SK-N-DZ (cell line): ENCODE results near the gene HDAC9.

Source experiments
- DNase-seq: peaks from one replicate; pipeline ENCODE4 v3.0.0-alpha.2; 2015; ENCODE audit warnings: low spot score

HDAC9 gene

GRCh38 chr7:18835001-18835690, 339.6 kb downstream of the HDAC9 start:
- no peak for DNase-seq

- no peak for DNase-seq
Measured at GRCh38 chr7:18843979-18844378, 348.4 kb downstream of the HDAC9 start.

- no peak for DNase-seq
Measured at GRCh38 chr7:18844735-18845134, 349.2 kb downstream of the HDAC9 start.

GRCh38 chr7:18845700-18846099, 350.2 kb downstream of the HDAC9 start:
- DNase-seq = peak; percentile 84

- DNase-seq = peak; percentile 99
Measured at GRCh38 chr7:18846765-18847215, 351.2 kb downstream of the HDAC9 start.

GRCh38 chr7:18849130-18849529, 353.6 kb downstream of the HDAC9 start:
- no peak for DNase-seq

GRCh38 chr7:18855796-18856195, 360.2 kb downstream of the HDAC9 start:
- no peak for DNase-seq

- no peak for DNase-seq
Measured at GRCh38 chr7:18858232-18858631, 362.7 kb downstream of the HDAC9 start.

- DNase-seq = no peak
Measured at GRCh38 chr7:18859318-18859717, 363.8 kb downstream of the HDAC9 start.

- DNase-seq = no peak
Measured at GRCh38 chr7:18860221-18860620, 364.7 kb downstream of the HDAC9 start.

- no peak for DNase-seq
Measured at GRCh38 chr7:18861514-18862118, 366.1 kb downstream of the HDAC9 start.

GRCh38 chr7:18864967-18865366, 369.4 kb downstream of the HDAC9 start:
- no peak for DNase-seq

- DNase-seq = no peak
Measured at GRCh38 chr7:18866359-18867036, 370.9 kb downstream of the HDAC9 start.

- no peak for DNase-seq
Measured at GRCh38 chr7:18872344-18872743, 376.8 kb downstream of the HDAC9 start.

GRCh38 chr7:18873734-18874336, 378.3 kb downstream of the HDAC9 start:
- DNase-seq = no peak

GRCh38 chr7:18874880-18875279, 379.3 kb downstream of the HDAC9 start:
- no peak for DNase-seq

GRCh38 chr7:18877874-18878273, 382.3 kb downstream of the HDAC9 start:
- no peak for DNase-seq

GRCh38 chr7:18886832-18887231, 391.3 kb downstream of the HDAC9 start:
- no peak for DNase-seq

GRCh38 chr7:18889436-18889835, 393.9 kb downstream of the HDAC9 start:
- no peak for DNase-seq

- DNase-seq = peak; percentile 86
Measured at GRCh38 chr7:18890134-18890533, 394.6 kb downstream of the HDAC9 start.

GRCh38 chr7:18890885-18891621, 395.5 kb downstream of the HDAC9 start:
- peak; percentile 61 for DNase-seq

- no peak for DNase-seq
Measured at GRCh38 chr7:18893156-18893555, 397.6 kb downstream of the HDAC9 start.
